ENCODE data around the gene CAPZA2. TPM values are rescaled to one million over a fixed set of nuclear protein-coding genes. Genes with fewer than 3 reads are reported as not detected.
"Not testable (repeated sequence)": the region's sequence is repeated elsewhere in the genome, so short reads cannot be mapped to it uniquely, and the experiment has no call there.

Gene CAPZA2
- total RNA-seq, 1 experiment from 2014 or later = 157 TPM

- no peak for DNase-seq (ENCODE audit: low read depth in 1 of 2, low spot score in 2 of 2)
- Histone ChIP-seq H3K4me1 (replicated peaks) (no peaks in the 10 kb centered on the region), H3K4me3 (no peak overlapping the region), H3K27me3 (replicated peaks) (no peaks in the 10 kb centered on the region), H3K9me3 (replicated peaks) (no peaks in the 10 kb centered on the region), H3K27ac (no peak overlapping the region), H3K36me3 (peaks cover 60% of the 10 kb centered on the region)
These were observed 49.4 kb downstream of the CAPZA2 start for GRCh38 chr7:116911801-116912200.

DNA sequence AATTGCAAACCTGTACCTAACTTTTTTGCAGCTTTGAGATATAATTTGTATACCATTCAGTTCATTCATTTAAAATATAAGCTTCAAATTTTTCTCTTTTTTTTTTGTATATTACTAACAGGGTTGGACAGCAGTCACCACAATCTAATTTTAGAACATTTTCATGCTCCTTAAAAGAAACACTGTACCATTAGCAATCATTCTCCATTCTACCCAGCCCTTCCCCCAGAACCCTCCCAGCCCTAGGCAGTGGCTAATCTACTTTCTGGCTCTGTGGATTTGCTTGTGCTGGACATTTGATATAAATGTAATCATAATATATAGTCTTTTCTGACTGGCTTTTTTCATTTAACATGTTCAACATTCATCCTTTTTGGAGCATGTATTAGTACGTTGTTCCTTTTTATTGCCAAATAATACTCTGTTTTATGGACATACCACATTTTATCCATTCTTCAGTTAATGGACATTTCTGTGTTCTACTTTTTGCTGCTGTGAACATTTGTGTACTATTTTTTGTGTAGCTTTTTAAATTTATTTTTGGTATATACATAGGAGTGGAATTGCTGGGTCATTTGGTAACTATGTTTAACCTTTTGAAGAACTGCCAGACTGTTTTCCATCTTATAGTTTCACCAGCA, 50.0 kb downstream of the CAPZA2 start:
- Histone ChIP-seq H3K27me3 (replicated peaks) (no peaks in the 10 kb centered on the region), H3K9me3 (replicated peaks) (no peaks in the 10 kb centered on the region), H3K36me3 (peaks cover 60% of the 10 kb centered on the region), H3K4me1 (replicated peaks) (no peaks in the 10 kb centered on the region), H3K27ac (no peak overlapping the region), H3K4me3 (no peak overlapping the region)
- no peak for DNase-seq (ENCODE audit: low read depth in 1 of 2, low spot score in 2 of 2)

DNA sequence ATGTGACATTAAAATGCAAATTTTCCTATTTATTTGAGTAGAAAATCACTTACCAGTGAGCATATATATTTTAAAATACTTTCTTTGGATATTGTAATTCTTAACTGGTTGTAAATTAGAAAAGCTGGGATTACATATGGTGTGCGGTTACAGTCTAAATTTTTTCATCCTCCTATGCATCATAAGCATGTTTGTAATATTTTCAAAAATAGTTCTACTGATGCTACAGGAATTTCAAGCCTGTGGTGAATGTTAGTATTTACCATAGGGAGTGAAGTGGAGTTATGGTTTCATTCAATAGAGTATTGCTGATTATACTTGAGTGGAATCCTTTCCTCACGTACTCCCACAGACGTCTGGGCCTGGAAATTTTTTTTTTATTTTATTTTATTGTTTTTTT, 56.3 kb downstream of the CAPZA2 start:
- Histone ChIP-seq H3K4me3 (no peak overlapping the region), H3K27ac (no peak overlapping the region), H3K9me3 (replicated peaks) (no peaks in the 10 kb centered on the region), H3K4me1 (replicated peaks) (no peaks in the 10 kb centered on the region), H3K27me3 (replicated peaks) (no peaks in the 10 kb centered on the region), H3K36me3 (peaks cover 36% of the 10 kb centered on the region)
- DNase-seq (ENCODE audit: low read depth in 1 of 2, low spot score in 2 of 2) = no peak

- Histone ChIP-seq H3K9me3 (replicated peaks) (no peaks in the 10 kb centered on the region), H3K4me1 (replicated peaks) (no peaks in the 10 kb centered on the region), H3K27ac (no peak overlapping the region), H3K4me3 (no peak overlapping the region), H3K27me3 (replicated peaks) (no peaks in the 10 kb centered on the region), H3K36me3 (peaks cover 24% of the 10 kb centered on the region)
- no peak for DNase-seq (ENCODE audit: low read depth in 1 of 2, low spot score in 2 of 2)
These were observed 58.0 kb downstream of the CAPZA2 start for GRCh38 chr7:116920359-116920758.

DNA sequence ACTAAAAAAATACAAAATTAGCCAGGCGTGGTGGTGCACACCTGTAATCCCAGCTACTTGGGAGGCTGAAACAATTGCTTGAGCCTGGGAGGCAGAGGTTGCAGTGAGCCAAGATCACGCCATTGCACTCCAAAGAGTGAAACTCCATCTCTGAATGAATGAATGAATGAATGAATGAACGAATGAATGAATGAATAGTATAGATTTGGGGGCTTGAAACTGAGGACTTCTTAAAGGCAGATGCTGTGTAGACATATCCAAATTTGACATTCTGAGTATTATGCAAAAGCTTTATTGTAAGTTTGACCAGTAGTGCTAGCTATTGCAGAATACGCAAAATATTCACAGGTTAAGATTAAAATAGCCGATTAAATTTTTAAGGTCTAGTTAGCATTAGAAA, 60.2 kb downstream of the CAPZA2 start:
- Histone ChIP-seq H3K9me3 (replicated peaks) (no peaks in the 10 kb centered on the region), H3K27me3 (replicated peaks) (no peaks in the 10 kb centered on the region), H3K36me3 (peaks cover 11% of the 10 kb centered on the region), H3K4me3 (no peak overlapping the region), H3K4me1 (replicated peaks) (no peaks in the 10 kb centered on the region), H3K27ac (no peak overlapping the region)
- DNase-seq (ENCODE audit: low read depth in 1 of 2, low spot score in 2 of 2) = no peak

GRCh38 chr7:116924741-116925140, 62.4 kb downstream of the CAPZA2 start:
- Histone ChIP-seq H3K4me1 (replicated peaks) (no peaks in the 10 kb centered on the region), H3K27ac (no peak overlapping the region), H3K27me3 (replicated peaks) (no peaks in the 10 kb centered on the region), H3K4me3 (no peak overlapping the region), H3K36me3 (no peaks in the 10 kb centered on the region), H3K9me3 (replicated peaks) (no peaks in the 10 kb centered on the region)
- DNase-seq (ENCODE audit: low read depth in 1 of 2, low spot score in 2 of 2) = peak in 1 of 2 experiments; percentile 25

GRCh38 chr7:116929021-116929420, 66.6 kb downstream of the CAPZA2 start:
- no peaks in the 10 kb centered on the region for H3K4me1 ChIP-seq (replicated peaks)
- H3K27me3 ChIP-seq (replicated peaks) = no peaks in the 10 kb centered on the region
- no peak for DNase-seq (ENCODE audit: low read depth in 1 of 2, low spot score in 2 of 2)
- no peak overlapping the region for H3K27ac ChIP-seq
- H3K4me3 ChIP-seq = no peak overlapping the region
- no peaks in the 10 kb centered on the region for H3K9me3 ChIP-seq (replicated peaks)
- no peaks in the 10 kb centered on the region for H3K36me3 ChIP-seq

DNA sequence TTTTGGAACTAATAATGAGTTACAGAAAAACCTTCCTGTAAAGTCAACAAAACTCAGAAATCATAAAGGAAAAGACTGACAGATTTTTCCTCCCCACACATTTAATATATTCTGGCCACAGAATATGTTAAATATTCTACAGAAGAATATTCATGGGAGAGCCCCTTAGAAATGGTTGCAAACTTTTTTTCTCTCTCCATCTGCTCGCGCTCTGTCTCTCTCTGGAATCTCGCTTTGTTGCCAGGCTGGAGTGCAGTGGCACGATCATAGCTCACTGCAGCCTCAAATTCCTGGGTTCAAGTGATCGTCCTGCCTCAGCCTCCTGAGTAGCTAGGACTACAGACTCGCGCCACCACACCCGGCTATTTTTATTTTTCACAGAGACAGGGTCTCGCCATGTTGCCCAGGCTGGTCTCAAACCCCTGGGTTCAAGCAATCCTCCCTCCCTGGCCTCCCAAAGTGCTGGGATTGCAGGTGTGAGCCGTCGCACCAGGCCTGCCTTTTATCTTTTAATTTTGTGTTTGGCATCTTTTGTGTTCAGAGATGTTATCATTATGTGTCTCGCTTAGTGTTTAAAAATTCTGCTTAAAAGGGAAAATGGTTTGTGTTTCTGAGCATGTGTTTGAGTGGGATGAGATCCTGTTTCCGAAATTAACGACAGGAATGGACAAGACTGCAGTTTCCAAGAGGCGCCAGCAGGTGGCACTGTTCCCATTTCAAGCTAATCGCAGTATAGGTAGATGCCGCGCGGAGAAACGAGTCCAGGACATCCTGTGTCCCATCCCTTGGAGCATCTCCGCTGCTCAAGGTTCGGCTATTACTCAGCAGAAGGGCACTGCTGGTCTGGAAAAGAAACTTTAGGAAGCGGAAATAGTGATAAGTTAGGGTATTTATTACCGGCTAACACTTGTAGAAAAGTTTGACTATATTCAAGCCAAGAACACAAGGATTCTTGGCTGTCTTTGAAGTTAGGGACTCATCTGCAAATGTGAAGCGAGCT, 67.8 kb downstream of the CAPZA2 start:
- no peak overlapping the region for H3K27ac ChIP-seq
- no peak overlapping the region for H3K4me3 ChIP-seq
- no peaks in the 10 kb centered on the region for H3K9me3 ChIP-seq (replicated peaks)
- no peaks in the 10 kb centered on the region for H3K27me3 ChIP-seq (replicated peaks)
- H3K36me3 ChIP-seq = no peaks in the 10 kb centered on the region
- peak; percentile 50 to 76 for DNase-seq (ENCODE audit: low read depth in 1 of 2, low spot score in 2 of 2)
- no peaks in the 10 kb centered on the region for H3K4me1 ChIP-seq (replicated peaks)

GRCh38 chr7:116932566-116932965, 70.2 kb downstream of the CAPZA2 start:
- H3K4me3 ChIP-seq = no peak overlapping the region
- H3K4me1 ChIP-seq (replicated peaks) = no peaks in the 10 kb centered on the region
- H3K36me3 ChIP-seq = no peaks in the 10 kb centered on the region
- H3K27me3 ChIP-seq (replicated peaks) = peaks cover 5% of the 10 kb centered on the region; the same call in 1 of the 2 replicates
- H3K9me3 ChIP-seq (replicated peaks) = no peaks in the 10 kb centered on the region
- H3K27ac ChIP-seq = no peak overlapping the region
- no peak for DNase-seq (ENCODE audit: low read depth in 1 of 2, low spot score in 2 of 2)

DNA sequence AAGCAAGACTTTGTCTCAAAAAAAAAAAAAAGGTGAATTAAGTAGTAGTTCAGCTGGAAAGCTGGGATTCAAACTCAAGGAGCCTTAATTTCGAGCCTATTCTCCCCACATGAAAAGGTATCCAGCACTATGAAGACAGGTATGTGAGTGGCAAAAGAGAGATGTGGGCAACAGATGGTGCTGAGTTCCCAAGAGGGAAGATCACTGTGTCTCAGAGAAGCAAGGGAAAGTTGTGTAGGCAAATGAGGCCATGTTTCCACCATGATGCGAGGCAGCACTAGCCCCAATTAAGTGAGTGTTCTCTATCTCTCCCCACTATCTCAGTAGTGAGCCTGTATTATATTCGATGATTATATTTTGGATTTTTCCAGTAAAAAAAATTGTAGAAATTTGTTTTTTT, 71.1 kb downstream of the CAPZA2 start:
- Histone ChIP-seq H3K27me3 (replicated peaks) (peaks cover 5% of the 10 kb centered on the region; the same call in 1 of the 2 replicates), H3K36me3 (no peaks in the 10 kb centered on the region), H3K4me1 (replicated peaks) (no peaks in the 10 kb centered on the region), H3K27ac (no peak overlapping the region), H3K9me3 (replicated peaks) (no peaks in the 10 kb centered on the region), H3K4me3 (no peak overlapping the region)
- DNase-seq (ENCODE audit: low read depth in 1 of 2, low spot score in 2 of 2) = no peak

DNA sequence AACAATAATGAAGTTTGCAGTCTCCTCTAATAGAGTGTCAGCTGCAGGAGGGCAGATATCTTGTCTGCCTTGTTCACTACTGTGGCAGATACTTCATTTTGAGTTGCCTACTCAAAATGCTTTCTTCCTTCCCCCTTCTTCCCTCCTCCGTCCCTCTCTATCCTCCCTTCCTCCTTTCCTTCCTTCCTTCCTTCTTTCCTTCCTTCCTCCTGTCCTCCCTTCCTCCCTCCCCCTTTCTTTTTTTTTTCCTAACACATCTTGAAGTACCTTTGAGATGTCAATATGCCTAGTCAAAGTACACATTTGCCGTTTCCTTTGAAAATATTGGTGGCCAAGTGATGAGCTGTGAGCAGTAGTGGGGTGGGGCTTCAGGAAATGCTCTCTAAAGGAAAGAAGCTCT, 72.2 kb downstream of the CAPZA2 start:
- H3K4me3 ChIP-seq = no peak overlapping the region
- H3K4me1 ChIP-seq (replicated peaks) = no peaks in the 10 kb centered on the region
- no peaks in the 10 kb centered on the region for H3K9me3 ChIP-seq (replicated peaks)
- peaks cover 5% of the 10 kb centered on the region; the same call in 1 of the 2 replicates for H3K27me3 ChIP-seq (replicated peaks)
- DNase-seq (ENCODE audit: low read depth in 1 of 2, low spot score in 2 of 2) = no peak
- H3K27ac ChIP-seq = no peak overlapping the region
- H3K36me3 ChIP-seq = no peaks in the 10 kb centered on the region

DNA sequence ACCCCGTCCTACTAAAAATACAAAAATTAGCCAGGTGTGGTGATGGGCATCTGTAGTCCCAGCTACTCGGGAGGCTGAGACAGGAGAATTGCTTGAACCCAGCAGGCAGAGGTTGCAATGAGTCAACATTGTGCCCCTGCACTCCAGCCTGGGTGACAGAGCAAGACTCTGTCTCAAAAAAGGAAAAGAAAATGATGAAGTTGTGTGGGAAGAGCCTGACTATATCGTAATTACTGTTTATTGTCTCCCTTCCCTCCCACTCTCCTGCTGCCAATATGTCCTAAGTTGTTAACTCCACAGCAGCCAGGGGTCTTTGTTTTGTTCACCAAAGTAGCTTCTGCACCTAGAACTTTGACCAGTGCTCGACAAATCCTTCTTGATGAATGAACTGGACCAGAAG, 74.5 kb downstream of the CAPZA2 start:
- H3K4me1 ChIP-seq (replicated peaks); DNase-seq (ENCODE audit: low read depth in 1 of 2, low spot score in 2 of 2); H3K36me3 ChIP-seq; H3K27ac ChIP-seq; H3K9me3 ChIP-seq (replicated peaks); H3K4me3 ChIP-seq; H3K27me3 ChIP-seq (replicated peaks): not testable (repeated sequence)

GRCh38 chr7:116938678-116939077, 76.3 kb downstream of the CAPZA2 start:
- no peaks in the 10 kb centered on the region for H3K9me3 ChIP-seq (replicated peaks)
- DNase-seq (ENCODE audit: low read depth in 1 of 2, low spot score in 2 of 2) = no peak

GRCh38 chr7:116940689-116941370, 78.4 kb downstream of the CAPZA2 start:
- H3K27me3 ChIP-seq (replicated peaks) = peaks cover 5% of the 10 kb centered on the region; the same call in 1 of the 2 replicates
- DNase-seq (ENCODE audit: low read depth in 1 of 2, low spot score in 2 of 2) = no peak
- H3K36me3 ChIP-seq = no peaks in the 10 kb centered on the region
- no peaks in the 10 kb centered on the region for H3K9me3 ChIP-seq (replicated peaks)
- H3K27ac ChIP-seq = no peak overlapping the region
- no peak overlapping the region for H3K4me3 ChIP-seq
- H3K4me1 ChIP-seq (replicated peaks) = no peaks in the 10 kb centered on the region

More at GRCh38 chr7:116938678-116939077, 76.3 kb downstream of the CAPZA2 start:
- no peaks in the 10 kb centered on the region for H3K4me1 ChIP-seq (replicated peaks)
- H3K4me3 ChIP-seq = no peak overlapping the region
- H3K36me3 ChIP-seq = no peaks in the 10 kb centered on the region
- no peak overlapping the region for H3K27ac ChIP-seq
- H3K27me3 ChIP-seq (replicated peaks) = peaks cover 5% of the 10 kb centered on the region; the same call in 1 of the 2 replicates
